ENCODE measurements around the gene RNF225. TPM values are rescaled to one million over a fixed set of nuclear protein-coding genes. Genes with fewer than 3 reads are reported as not detected.

The RNF225 gene
- total RNA-seq, 4 donors from 2014 or later, result not detected

- intact Hi-C loops (cut with DNase I; ENCODE audit: low total_unique reads) (loop anchor here (1.0 to 2.0 kb wide), 4 partner anchors 19 to 57 kb away; partner anchors contain the start of genes ERVK3-1, RPS5, ZNF837 and ZSCAN22), in situ Hi-C loops (cut with MboI; ENCODE audit: low sequenced_read_pairs in 4 of 4) (no loop called here)
- TF ChIP-seq CTCF (IDR thresholded peaks at IDR 0.05 in 4 of 5, conservative IDR thresholded peaks at IDR 0.05 in 1 of 5) (no peak), POLR2A (IDR thresholded peaks at IDR 0.05) (no peak)
- Histone ChIP-seq H3K36me3 (no peaks in the 10 kb centered on the region), H3K9me3 (no peaks in the 10 kb centered on the region), H3K27ac (peak overlapping the region; percentile 87 to 92 (median 91)), H3K27me3 (peaks cover 0 to 2% (median under 1%) of the 10 kb centered on the region in 3 donors), H3K4me1 (peaks cover 0 to 8% of the 10 kb centered on the region in 2 donors), H3K4me3 (peak overlapping the region; percentile 78 to 95 (median 90))
- DNase-seq (no peak), ATAC-seq (peak in 1 of 2 donors; percentile 2)
Measured at GRCh38 chr19:58361900-58362271, 33.6 kb upstream of the RNF225 start.

- intact Hi-C loops (cut with DNase I; ENCODE audit: low total_unique reads), result loop anchor here (1.0 to 2.0 kb wide), 4 partner anchors 19 to 58 kb away; partner anchors contain the start of genes ERVK3-1, RPS5, ZNF837 and ZSCAN22
Measured at GRCh38 chr19:58362272-58362994, 33.0 kb upstream of the RNF225 start, which contains the start of gene ZNF497. TSS of gene ZNF497 (minus strand) at chr19:58362751. CDS start at chr19:58357635, 5,116 bp downstream.

GRCh38 chr19:58364146-58364545, 31.3 kb upstream of the RNF225 start:
- Histone ChIP-seq H3K27me3 (no peaks in the 10 kb centered on the region), H3K4me3 (no peak overlapping the region), H3K4me1 (peaks cover 0 to 8% of the 10 kb centered on the region in 2 donors), H3K36me3 (no peaks in the 10 kb centered on the region), H3K9me3 (no peaks in the 10 kb centered on the region), H3K27ac (no peak overlapping the region)
- ATAC-seq, result no peak
- no peak for DNase-seq
- no peak for TF ChIP-seq CTCF (IDR thresholded peaks at IDR 0.05 in 4 of 5, conservative IDR thresholded peaks at IDR 0.05 in 1 of 5)
- no peak for TF ChIP-seq POLR2A (IDR thresholded peaks at IDR 0.05)
- intact Hi-C loops (cut with DNase I; ENCODE audit: low total_unique reads) (no loop called here), in situ Hi-C loops (cut with MboI; ENCODE audit: low sequenced_read_pairs in 4 of 4) (no loop called here)

More at GRCh38 chr19:58362272-58362994, 33.0 kb upstream of the RNF225 start, which contains the start of gene ZNF497:
- peak; percentile 94 to 96 for ATAC-seq
- H3K4me1 ChIP-seq, result peaks cover 0 to 8% of the 10 kb centered on the region in 2 donors
- DNase-seq, result peak; percentile 92 to 93
- no peaks in the 10 kb centered on the region for H3K9me3 ChIP-seq
- in situ Hi-C loops (cut with MboI; ENCODE audit: low sequenced_read_pairs in 4 of 4), result no loop called here
- peaks cover 0 to 2% (median 0%) of the 10 kb centered on the region in 3 donors for H3K27me3 ChIP-seq
- no peaks in the 10 kb centered on the region for H3K36me3 ChIP-seq
- peak within 1 kb of the TSS; percentile 87 to 92 (median 91) for H3K27ac ChIP-seq
- H3K4me3 ChIP-seq, result peak within 1 kb of the TSS; percentile 78 to 95 (median 90)
- TF ChIP-seq CTCF (IDR thresholded peaks at IDR 0.05 in 4 of 5, conservative IDR thresholded peaks at IDR 0.05 in 1 of 5) (peak in 2 of 5 experiments; percentile 2 to 17), POLR2A (IDR thresholded peaks at IDR 0.05) (peak; percentile 61 to 62)

GRCh38 chr19:58366585-58367430, 28.6 kb upstream of the RNF225 start:
- no peak for ATAC-seq
- TF ChIP-seq POLR2A (IDR thresholded peaks at IDR 0.05) (no peak), CTCF (IDR thresholded peaks at IDR 0.05 in 4 of 5, conservative IDR thresholded peaks at IDR 0.05 in 1 of 5) (no peak)
- no peaks in the 10 kb centered on the region for H3K36me3 ChIP-seq
- no peaks in the 10 kb centered on the region for H3K27me3 ChIP-seq
- no peak overlapping the region for H3K27ac ChIP-seq
- no peak for DNase-seq
- H3K4me1 ChIP-seq, result peaks cover 0 to 2% of the 10 kb centered on the region in 2 donors
- intact Hi-C loops (cut with DNase I; ENCODE audit: low total_unique reads), result no loop called here
- no peaks in the 10 kb centered on the region for H3K9me3 ChIP-seq
- in situ Hi-C loops (cut with MboI; ENCODE audit: low sequenced_read_pairs in 4 of 4), result no loop called here
- H3K4me3 ChIP-seq, result no peak overlapping the region
